Measurements from ENCODE around the gene TSR2.
A peak's percentile ranks its signal among the peaks of the same experiment; 100 is the strongest.

The TSR2 gene, protein sequence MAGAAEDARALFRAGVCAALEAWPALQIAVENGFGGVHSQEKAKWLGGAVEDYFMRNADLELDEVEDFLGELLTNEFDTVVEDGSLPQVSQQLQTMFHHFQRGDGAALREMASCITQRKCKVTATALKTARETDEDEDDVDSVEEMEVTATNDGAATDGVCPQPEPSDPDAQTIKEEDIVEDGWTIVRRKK

DNA sequence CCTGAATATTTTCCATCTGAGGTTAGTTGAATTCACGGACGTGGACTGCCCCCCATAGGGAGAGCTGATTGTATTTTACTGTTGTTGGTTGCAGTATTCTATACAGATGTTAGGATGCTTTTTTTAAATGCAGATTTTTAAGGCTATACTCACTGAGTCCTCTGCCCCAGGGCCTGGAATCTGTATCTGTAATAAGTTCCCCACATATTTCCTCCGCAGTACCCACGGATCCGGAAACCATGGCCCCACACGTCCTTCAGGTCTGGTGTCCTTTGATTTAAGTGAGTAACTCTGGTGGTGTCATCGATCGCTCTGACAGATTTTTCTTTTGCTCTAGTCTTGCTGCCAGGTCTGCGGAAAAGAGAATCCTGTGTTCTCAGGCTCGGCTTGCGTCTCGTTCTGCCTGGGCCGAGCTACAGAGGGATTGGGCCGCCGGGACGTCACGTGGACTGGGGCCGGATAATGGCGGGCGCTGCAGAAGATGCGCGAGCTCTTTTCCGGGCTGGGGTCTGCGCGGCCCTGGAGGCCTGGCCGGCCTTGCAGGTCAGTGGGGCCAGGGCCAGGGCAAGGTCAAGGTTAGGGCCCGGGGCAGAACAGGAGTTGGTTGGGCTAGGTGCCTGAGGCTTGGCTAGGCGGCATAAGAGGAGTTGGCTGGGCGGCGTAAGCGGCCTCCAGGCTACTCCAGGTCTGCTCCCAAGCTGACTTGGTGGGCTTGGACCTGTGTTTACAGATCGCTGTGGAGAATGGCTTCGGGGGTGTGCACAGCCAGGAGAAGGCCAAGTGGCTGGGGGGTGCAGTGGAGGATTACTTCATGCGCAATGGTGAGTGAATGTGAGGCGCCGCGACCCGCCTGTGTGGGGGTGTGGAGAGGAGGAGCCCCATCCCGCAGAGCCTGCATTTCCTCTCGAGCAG is at the start of gene TSR2:
Gene TSR2, plus strand, starts transcription at position 445 of the 912 bp plus-strand sequence. Its CDS starts 18 bp downstream, at position 463.
- DNase-seq (ENCODE audit: low read depth in 1 of 2, low spot score in 1 of 2): peak; percentile 39 to 65

DNA sequence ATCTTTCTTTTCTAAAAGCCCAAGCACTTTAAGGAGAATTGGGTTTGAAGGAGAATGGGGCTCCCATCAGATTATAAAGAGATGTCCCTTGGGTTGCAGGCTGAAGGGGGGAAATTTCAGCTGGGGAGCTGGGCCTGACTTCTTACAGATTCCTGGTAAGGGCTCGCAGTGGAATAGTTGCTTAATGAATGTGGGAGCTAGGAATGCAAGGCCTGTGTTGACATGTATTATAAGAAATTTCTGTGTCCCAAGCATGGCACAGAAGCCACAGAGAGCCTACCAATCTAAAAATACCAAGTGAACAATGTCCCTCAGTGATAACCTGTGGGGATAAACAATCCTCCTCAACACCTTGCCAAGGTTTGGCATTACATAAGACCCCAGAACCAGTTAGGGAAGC is 43.1 kb upstream of the TSR2 start:
- DNase-seq (ENCODE audit: low read depth in 1 of 2, low spot score in 1 of 2): no peak

DNA sequence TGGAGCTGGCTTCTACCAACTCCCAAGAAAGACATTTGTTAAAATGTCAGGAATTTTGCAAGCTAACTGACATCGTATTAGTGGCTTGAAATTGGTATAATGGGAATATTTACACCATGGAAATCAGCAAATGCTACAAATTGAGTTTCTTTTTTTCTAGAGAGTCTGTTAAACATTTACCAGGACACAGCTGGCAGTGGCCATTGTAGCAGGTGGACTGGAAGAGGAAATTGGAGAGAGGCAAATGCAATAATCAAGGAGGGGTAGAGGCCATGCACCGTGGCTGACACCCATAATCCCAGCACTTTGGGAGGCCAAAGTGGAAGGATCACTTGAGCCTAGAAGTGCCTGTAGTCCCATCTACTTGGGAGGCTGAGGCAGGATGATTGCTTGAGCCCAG is 32.9 kb upstream of the TSR2 start:
- DNase-seq (ENCODE audit: low read depth in 1 of 2, low spot score in 1 of 2): no peak

DNA sequence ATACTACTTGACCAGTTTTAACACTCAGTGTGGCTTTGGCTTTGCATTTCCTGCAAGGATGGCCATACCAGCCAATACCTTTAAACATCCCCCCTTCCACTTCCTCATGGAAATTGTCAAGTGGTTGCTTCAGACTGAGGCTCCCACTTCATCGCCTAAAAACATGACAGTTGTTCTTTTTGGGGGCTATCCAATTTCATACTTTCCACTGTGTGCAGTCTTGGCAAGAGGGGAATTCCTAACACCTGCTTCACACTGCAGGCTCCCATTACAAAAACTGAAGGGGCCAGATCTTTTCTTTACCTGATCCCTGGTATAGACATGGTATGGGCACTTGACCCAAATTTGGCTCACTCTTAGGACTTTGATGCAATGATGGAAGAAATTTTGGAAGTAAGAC is 28.5 kb upstream of the TSR2 start:
- DNase-seq (ENCODE audit: low read depth in 1 of 2, low spot score in 1 of 2): no peak

DNA sequence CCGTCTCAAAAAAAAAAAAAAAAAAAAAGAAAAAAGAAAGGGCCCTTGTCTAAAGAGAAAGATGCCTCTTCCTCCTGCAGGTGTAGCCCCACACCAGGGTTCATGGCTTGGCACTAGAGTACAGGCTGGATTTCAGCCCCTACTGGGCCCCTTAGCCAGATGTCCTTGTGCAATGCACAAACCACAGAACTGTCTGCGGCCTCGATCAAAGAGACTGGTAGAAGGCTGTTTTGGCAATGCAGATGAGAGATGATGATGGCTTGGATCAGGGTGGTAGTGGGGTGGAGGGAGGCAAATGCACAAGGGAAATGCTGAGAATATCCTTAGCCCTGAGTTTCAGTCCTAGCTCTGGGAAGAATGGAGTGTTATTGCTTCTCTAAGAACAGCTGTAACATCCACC is 26.5 kb upstream of the TSR2 start:
- DNase-seq (ENCODE audit: low read depth in 1 of 2, low spot score in 1 of 2): no peak

DNA sequence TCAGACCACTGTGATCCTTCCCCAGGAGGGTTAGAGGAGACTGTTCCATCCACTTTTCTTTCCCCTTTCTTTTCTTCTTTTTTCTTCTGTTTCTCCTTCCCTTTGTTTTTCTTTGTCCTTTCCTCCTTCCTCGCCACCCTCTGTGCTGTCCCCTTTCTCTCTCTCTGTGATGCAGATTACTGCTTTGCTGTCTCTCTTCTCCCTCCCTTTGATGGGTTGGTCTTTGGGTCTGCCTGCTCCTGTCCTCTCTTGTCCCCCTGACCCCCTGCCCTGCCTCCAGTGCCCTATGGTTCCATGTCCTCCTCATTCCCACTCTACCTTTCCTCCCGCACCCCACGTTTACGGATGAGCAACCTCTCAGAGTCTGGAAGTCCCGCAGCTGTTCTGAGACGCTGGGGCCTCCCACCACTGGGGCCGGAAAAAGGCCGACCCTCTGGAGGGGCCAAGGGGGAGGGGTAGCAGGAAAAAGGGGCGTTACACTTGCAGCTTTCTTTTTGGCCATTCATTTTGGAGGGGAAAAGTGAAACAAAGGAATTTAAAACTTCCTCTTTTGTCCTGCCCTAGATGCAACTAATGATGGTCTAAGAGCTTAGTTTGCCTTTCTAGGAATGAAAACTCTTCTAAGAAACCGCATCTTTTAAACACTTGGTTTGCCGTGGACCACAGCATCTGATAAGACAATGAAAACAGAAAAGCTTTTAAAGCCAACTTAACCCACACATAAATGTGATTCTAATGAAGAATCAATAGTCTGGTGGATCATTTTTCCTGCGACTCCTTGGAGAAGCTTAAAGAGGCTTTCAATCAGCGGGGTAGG is 24.5 kb upstream of the TSR2 start:
- DNase-seq (ENCODE audit: low read depth in 1 of 2, low spot score in 1 of 2): no peak

DNA sequence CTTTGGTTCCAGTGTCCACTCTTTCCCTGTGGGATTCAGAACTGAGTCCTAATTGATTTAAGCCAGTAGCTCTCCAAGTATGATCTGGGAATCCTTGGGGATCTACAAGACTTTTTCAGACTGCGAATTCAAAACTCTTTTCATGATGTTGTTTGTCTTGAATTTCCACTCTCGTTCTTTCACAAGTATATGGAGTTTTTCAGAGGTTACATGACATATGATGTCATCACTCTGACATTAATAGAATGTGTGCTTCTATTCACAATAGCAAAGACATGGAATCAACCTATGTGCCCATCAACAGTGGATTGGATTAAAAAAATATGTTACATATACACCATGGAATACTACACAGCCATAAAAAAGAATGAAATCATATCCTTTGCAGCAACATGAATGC is 23.2 kb upstream of the TSR2 start:
- DNase-seq (ENCODE audit: low read depth in 1 of 2, low spot score in 1 of 2): no peak

DNA sequence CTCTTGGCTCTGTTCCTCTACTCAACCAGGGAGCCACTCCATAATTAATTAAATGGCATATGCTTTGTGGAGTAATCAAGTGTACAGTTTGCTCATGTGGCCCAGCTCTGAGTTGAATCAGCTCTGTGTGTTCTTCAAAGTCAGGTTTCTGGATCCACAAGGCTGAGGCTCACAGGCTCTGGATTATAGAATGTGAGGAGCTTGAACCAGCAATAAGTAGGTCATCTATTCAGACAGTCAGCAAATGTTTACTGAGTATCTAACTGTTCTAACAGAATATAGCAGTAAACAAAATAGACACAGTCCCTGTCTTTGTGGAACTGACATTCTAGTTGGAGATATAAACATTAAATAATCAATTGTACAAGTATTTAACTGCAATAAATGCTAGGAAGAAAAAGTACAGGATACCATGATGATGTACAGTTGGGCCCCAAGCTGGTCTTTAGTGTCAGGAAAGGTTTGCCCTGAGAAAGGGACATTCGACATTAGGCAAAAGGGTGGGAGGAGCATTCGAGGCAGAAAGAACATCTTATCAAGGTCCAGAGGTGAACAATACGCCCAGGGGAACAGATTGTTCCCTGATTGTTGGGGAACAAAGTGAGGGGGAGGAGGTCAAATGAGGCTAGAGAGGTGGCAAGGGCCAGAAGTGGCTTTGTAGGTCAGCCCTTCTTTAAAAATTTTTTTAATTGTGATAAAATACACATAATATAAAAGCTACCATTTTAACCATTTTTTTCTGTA is 20.5 kb upstream of the TSR2 start:
- no peak for DNase-seq (ENCODE audit: low read depth in 1 of 2, low spot score in 1 of 2)

DNA sequence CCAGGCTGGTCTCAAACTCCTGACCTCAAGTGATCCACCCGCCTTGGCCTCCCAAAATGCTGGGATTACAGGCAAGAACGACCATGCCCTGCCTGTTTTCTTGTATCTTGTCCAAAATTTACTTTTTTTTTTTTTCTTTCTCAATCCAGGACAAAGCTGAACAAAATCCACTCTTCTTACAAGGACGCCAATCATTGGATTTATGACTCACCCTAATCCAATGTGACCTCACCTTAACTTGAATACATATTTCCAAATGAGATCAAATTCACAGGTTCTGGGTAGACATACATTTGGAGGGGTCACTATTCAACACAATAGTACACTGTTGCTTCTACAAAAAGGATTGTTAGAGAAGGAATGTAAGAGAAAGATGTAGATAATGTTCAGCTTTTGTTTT is 18.0 kb upstream of the TSR2 start:
- DNase-seq (ENCODE audit: low read depth in 1 of 2, low spot score in 1 of 2): no peak

DNA sequence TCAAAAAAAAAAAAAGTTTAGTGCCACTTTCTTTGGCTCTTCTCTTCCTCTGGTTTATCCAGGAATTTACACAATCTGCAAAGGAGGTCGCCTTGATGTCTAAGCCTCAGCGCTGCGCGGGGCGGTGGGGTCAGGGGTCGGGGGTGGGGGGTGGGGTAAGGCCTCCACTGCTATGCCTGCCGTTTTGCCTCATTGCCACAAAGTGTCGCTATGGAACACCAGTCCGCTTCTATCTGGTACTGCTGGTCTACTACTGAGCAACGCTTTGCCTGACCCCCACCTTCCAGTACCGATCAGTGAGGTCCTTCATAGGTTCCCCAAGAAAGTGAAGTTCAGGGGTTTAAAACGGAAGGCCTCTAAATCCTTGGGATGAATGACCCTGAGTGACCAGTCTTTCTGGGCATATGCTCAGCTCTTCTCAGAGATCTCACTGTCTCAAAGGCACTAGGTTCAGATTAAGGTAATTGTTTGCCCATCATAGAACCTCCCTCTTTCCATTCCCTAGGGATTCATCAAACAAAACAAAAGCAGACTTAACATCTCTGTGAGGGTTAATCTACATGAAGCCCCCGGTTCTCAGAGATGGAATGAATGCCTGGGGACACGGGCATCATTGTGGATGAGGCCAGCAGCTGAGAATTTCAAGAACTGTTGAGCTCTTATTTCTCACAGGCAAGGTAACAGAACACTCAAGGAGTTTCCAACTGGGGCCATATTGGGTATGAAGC is 16.9 kb upstream of the TSR2 start:
- no peak for DNase-seq (ENCODE audit: low read depth in 1 of 2, low spot score in 1 of 2)

DNA sequence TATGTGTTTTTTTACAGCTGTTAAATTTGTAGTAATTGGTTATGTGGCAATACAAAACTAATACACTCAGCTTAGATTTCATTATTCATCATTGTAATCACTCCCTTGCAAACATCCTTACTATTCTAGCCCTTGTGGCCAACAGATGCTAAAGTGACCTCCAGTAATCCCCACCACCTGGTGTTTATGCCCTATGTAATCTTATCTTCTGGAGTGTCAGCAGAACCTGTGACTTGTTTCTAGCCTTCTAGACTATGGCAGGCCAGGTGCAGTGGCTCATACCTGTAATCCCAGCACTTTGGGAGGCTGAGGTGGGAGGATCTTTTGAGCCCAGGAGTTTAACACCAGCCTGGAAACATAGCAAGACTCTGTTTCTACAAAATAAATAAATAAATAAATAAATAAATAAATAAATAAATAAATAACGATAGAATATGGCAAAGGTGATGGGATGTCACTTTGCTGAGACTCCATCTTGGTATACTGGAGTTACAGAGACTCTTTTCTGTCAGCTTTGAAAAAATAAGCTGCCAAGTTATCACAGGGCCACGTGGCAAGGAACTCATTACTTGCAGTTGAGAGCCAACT is 12.3 kb upstream of the TSR2 start:
- no peak for DNase-seq (ENCODE audit: low read depth in 1 of 2, low spot score in 1 of 2)

DNA sequence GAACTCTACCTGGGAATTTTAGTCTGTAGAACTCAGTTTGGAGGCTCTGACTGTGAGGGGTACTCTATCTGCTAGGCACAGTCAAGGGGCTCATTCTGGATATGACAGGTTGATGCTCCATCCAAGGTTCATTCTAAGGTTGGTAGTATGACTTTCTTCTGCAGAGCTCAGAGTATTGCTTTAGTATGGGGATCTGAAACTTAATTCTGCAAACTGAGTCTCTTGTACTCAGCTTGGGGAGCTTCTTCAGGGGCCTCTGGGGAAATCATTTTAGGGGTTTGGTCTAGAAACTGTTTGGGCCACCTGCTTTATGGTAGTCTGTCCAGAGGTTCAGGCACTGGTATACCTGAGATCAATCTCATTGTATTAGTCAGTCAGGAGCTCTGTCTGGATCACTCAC is 9.7 kb upstream of the TSR2 start:
- no peak for DNase-seq (ENCODE audit: low read depth in 1 of 2, low spot score in 1 of 2)

DNA sequence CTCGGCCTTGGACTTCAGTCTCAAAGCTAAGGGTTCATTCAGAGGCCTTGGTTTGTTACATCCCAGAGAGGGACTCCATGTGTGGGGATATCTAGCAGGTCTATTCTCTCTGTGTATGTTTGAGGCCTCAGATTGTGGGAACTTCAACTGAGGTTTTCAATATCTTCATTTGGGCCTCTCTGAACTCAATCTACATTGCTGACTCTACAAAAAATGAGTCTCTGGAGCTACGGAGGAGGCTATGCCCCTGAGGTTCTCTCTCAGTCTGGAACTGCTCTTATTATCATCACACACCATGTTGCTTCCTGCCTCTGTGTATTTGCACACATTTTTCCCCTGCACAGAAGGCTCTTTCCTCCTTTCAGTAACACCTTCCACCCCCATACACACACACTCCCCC is 5.1 kb upstream of the TSR2 start:
- no peak for DNase-seq (ENCODE audit: low read depth in 1 of 2, low spot score in 1 of 2)

DNA sequence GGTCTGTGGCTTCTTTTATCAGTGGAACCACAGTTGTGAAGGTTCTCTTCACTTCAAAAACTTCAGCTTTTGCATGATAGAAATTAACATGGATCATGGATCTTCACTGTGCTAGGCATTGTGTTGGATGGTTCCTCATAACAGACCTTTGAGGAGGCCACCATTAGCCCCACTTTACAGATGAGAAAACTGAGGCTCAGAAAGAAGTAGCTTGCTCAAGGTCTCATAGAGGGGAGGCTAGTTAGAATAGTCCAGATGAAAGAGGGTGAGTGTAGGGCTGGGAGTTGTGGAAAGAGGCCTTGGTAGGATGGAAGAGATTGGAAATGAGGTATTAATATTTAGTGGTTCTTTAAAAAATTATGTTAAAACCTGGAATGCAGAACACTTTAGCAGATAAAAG is 2.6 kb downstream of the TSR2 start:
- no peak for DNase-seq (ENCODE audit: low read depth in 1 of 2, low spot score in 1 of 2)

DNA sequence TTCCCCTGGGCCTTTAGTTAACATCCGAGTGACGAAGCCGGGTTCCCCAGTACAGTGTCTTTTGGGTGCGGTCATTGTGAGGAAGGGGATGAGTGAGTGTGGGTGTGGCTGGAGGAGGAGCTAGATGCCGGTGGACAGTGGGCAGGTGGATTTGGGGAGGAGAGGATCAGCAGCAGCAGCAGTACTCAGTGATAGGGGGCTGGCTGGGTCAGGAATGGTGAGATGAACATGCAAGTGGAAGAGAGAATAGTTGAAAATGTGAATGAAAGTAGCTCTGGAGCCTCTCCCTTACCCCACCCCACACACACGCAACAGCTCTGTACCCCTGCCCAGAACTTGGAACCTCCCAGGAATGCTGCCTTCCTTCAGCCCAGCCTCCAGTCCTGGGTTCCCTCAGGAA is 4.5 kb downstream of the TSR2 start:
- DNase-seq (ENCODE audit: low read depth in 1 of 2, low spot score in 1 of 2): no peak

DNA sequence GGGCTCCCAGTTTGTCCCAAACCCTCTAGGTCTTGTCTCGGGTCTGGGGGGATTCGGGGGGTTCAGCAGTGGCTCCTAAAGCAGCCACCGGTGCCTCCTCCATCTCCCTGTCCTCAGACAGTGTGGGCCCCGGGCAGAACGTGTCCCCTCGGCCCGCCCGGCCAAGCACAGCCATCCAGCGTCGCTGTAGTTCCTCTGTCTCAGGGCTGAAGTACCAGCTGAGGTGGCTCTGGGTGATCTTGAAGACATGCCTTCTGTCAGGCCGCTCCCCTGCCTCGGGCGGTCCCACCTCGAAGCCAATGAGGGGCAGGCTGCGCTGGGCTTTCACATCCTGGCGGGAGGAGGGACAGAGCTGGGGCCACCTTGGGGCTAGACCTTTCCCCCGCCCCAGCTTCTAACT is 5.9 kb downstream of the TSR2 start:
- no peak for DNase-seq (ENCODE audit: low read depth in 1 of 2, low spot score in 1 of 2)

DNA sequence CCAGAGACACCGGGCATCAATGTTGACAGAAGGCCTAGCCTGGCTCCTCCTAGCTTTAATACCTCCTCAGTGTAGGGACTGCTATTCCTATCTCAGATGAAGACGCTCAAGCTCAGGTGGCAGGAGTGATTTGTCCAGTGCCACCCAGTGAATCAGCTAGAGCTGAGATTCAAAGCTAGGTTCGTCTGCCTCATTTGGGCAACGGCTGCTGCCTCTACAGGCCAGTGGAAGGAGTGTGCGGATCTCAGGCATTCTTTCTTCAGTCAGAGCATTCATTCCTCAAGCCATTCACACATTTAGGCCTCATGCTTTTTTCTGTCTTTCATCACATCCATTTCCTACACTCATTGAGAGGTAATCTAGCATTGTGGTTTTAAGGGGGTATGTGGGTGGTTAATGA is 7.3 kb downstream of the TSR2 start:
- no peak for DNase-seq (ENCODE audit: low read depth in 1 of 2, low spot score in 1 of 2)

DNA sequence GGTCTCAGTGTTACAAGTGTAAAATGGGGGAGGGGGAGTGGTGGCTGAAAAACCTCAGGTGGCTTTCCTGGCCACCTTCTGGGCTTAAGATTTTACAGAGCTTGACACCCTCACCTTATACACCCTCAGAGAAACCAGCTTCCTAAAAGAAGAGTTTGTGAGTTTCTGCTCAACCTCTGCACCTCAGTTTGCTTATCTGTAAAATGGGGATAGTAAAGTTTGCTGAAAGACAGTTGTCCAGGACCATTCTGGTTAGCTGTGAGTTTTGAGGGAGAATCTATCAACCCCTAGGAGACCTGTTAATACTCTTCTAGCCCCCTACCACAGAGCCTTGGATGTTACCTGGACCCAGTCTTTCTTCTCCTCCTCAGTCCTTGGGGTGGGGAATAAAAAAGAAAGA is 9.7 kb downstream of the TSR2 start:
- no peak for DNase-seq (ENCODE audit: low read depth in 1 of 2, low spot score in 1 of 2)

DNA sequence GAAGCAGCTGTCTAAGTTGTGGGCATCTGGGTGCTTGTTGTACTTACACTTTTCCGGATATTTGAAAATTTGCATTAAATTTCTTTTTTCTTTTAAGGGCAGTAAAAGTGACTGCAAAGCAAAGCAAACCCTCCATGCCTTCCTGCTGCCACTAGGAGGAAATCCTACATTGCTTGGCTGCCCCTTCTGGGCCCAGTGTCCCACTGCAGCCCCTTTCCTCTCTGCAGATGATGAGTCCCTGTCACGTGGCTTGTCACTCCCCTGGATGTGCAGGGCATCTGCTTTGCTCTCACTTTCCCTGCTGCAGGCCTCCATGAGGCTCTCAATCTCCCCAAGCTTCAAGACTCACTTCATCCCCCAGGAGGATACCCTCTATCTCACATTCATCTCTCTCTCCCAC is 12.7 kb downstream of the TSR2 start:
- DNase-seq (ENCODE audit: low read depth in 1 of 2, low spot score in 1 of 2): no peak

DNA sequence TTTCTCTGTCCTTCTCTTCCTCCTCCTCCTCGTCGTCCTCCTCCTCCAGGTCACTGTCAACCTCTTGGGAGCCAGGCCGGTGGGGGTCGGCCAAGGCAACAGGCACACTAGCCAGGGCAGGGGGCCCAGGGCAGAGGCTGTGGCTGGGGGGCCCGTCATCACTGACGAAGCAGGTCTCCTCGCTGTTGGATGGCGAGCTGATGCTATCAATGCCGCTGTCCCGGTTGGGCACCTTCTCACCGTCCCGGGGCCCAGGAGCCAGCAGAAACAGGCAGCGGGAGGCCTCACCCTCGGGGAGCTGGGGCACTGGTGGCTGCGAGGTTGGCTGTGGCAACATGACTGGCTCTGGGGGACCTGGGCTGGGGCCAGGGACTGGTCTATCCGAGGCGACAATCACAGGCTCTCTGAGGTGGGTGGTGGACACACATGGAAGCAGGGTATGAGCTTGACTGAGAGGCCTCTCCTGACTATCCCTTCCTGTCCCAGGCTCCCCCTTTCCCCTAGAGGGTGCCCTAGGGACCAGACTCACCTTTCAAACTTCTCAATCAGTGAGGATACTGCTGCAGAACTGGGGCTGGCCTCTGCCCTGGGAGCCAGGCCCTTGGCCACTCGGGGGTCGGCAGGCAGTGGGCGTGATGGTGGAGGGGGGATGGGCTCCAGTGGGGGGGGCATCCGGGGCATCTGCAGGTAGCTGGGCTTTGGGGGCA is 30.0 kb downstream of the TSR2 start:
- no peak for DNase-seq (ENCODE audit: low read depth in 1 of 2, low spot score in 1 of 2)
